Breast epithelium (tissue), 3 donors: ENCODE results near the gene SLC7A7.

Experiments
- POLR2A ChIP-seq: fragments of 450-650 bp; IDR thresholded peaks from one replicate; pipeline ENCODE4 v1.6.1; 2016; ENCODE audit warnings: antibody characterized with exemption, mild to moderate bottlenecking, moderate library complexity
- TF ChIP-seq, protein P1 (sequence below), 3 donors: fragments of 450-650 bp; IDR thresholded peaks; one replicate each; pipeline ENCODE4 v1.5.1; 2016 to 2017; ENCODE audit warnings: antibody characterized with exemption in 3 of 3, mild to moderate bottlenecking in 3 of 3, moderate library complexity in 3 of 3

DNA sequence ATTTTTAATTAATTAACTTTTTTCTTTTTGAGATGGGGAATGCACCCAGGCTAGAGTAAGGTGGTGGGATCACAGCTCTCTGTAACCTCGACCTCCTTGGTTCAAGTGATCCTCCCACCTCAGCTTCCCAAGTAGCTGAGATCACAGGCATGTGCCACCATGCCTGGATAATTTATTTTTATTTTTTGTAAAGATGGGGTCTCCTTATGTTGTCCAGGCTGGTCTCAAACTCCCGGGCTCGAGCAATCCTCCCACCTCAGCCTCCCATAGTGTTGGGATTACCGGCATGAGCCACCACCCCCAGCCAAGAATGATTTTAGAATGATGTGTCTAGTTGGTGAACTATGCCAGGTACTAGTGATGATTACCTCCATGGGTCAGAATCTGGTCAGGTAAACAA lies 49.7 kb upstream of the SLC7A7 start:
- TF ChIP-seq, protein P1, sequence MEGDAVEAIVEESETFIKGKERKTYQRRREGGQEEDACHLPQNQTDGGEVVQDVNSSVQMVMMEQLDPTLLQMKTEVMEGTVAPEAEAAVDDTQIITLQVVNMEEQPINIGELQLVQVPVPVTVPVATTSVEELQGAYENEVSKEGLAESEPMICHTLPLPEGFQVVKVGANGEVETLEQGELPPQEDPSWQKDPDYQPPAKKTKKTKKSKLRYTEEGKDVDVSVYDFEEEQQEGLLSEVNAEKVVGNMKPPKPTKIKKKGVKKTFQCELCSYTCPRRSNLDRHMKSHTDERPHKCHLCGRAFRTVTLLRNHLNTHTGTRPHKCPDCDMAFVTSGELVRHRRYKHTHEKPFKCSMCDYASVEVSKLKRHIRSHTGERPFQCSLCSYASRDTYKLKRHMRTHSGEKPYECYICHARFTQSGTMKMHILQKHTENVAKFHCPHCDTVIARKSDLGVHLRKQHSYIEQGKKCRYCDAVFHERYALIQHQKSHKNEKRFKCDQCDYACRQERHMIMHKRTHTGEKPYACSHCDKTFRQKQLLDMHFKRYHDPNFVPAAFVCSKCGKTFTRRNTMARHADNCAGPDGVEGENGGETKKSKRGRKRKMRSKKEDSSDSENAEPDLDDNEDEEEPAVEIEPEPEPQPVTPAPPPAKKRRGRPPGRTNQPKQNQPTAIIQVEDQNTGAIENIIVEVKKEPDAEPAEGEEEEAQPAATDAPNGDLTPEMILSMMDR (IDR thresholded peaks at IDR 0.05) = no peak
- TF ChIP-seq POLR2A = no peak
